K562 (cell line): ENCODE results near the gene CIART. TPM values are rescaled to one million over a fixed set of nuclear protein-coding genes. Genes with fewer than 3 reads are reported as not detected.

Source experiments
- CTCF ChIP-seq, 3 experiments: IDR thresholded peaks in 2 of 3; conservative IDR thresholded peaks in 1 of 3; 2 replicates each; pipeline ENCODE4 v1.5.1; 2011 to 2012; ENCODE audit warnings: low read length in 3 of 3, mild to moderate bottlenecking in 3 of 3, control low read depth in 2 of 3, improper control_type of control experiment in 1 of 3, inconsistent platforms in 1 of 3, low read depth in 1 of 3, mixed read lengths in 1 of 3, moderate library complexity in 1 of 3; ENCODE audit not compliant: insufficient read depth in 2 of 3
- EWSR1 ChIP-seq: fragments of 450-650 bp; IDR thresholded peaks from 2 replicates; pipeline ENCODE4 v1.6.1; 2018; ENCODE audit warnings: borderline replicate concordance, mild to moderate bottlenecking, low read depth, moderate library complexity; ENCODE audit not compliant: partially characterized antibody
- FUS ChIP-seq: fragments of 200-400 bp; formaldehyde crosslinking; optimal IDR thresholded peaks from 2 replicates; pipeline ENCODE3; 2017; ENCODE audit warnings: low read depth, low read length
- GTF3C2 ChIP-seq: IDR thresholded peaks from 3 replicates; pipeline ENCODE4 v1.6.1; 2011; ENCODE audit warnings: borderline replicate concordance, mild to moderate bottlenecking, moderate library complexity; ENCODE audit not compliant: insufficient read length; ENCODE audit errors: extremely low read depth
- HDAC6 ChIP-seq: IDR thresholded peaks from 2 replicates; pipeline ENCODE4 v1.6.1; 2012; ENCODE audit warnings: low read depth, mild to moderate bottlenecking, control low read depth, inconsistent platforms, low read length, moderate library complexity
- HMBOX1 ChIP-seq: sonication (generic); IDR thresholded peaks from 2 replicates; pipeline ENCODE4 v1.6.1; 2016
- JUNB ChIP-seq: fragments of 450-650 bp; formaldehyde crosslinking; conservative IDR thresholded peaks from 2 replicates; pipeline ENCODE4 v1.4.0; 2020; ENCODE audit warnings: mild to moderate bottlenecking
- MYC ChIP-seq, 2 experiments: fragments of 250-450 bp in 1 of 2; sonication (Bioruptor Pico) in 1 of 2; IDR thresholded peaks; 2 replicates each; pipeline versions ENCODE4 v1.5.1 to v1.6.1; 2012 to 2021; ENCODE audit warnings: low read depth in 2 of 2, borderline replicate concordance in 1 of 2, improper control_type of control experiment in 1 of 2, low read length in 1 of 2, mild to moderate bottlenecking in 1 of 2, moderate library complexity in 1 of 2
- NEUROD1 ChIP-seq: fragments of 150-350 bp; IDR thresholded peaks from 2 replicates; pipeline ENCODE4 v1.6.1; 2014; ENCODE audit warnings: borderline replicate concordance, low read length, low read depth; ENCODE audit not compliant: partially characterized antibody
- PRMT5 ChIP-seq: sonication (generic); formaldehyde crosslinking; IDR thresholded peaks from 2 replicates; pipeline ENCODE4 v1.5.0; 2020; ENCODE audit warnings: missing genetic modification reagents
- PTTG1 ChIP-seq: fragments of 450-650 bp; IDR thresholded peaks from 2 replicates; pipeline ENCODE4 v1.6.1; 2016; ENCODE audit warnings: low read depth, mild to moderate bottlenecking, missing genetic modification characterization, missing compliant biosample characterization
- SIN3A ChIP-seq, 2 experiments: fragments of 150-350 bp in 1 of 2; IDR thresholded peaks; 2 replicates each; pipeline ENCODE4 v1.6.1; 2011 to 2016; ENCODE audit warnings: borderline replicate concordance in 2 of 2, low read depth in 2 of 2, low read length in 2 of 2, mild to moderate bottlenecking in 2 of 2, moderate library complexity in 2 of 2; ENCODE audit not compliant: control insufficient read depth in 1 of 2
- SMAD2 ChIP-seq: fragments of 150-350 bp; IDR thresholded peaks from 2 replicates; pipeline ENCODE4 v1.6.1; 2014; ENCODE audit warnings: low read depth, mild to moderate bottlenecking, low read length
- SNRNP70 ChIP-seq: fragments of 200-400 bp; formaldehyde crosslinking; optimal IDR thresholded peaks from 2 replicates; pipeline ENCODE3; 2017; ENCODE audit warnings: low read depth, low read length
- UBTF ChIP-seq, 2 experiments: IDR thresholded peaks; 2 replicates each; pipeline ENCODE4 v1.6.1; 2012; ENCODE audit warnings: improper control_type of control experiment in 2 of 2, low read depth in 2 of 2, low read length in 2 of 2, borderline replicate concordance in 1 of 2
- XRCC3 ChIP-seq: fragments of 450-650 bp; IDR thresholded peaks from 2 replicates; pipeline ENCODE4 v1.6.1; 2017; ENCODE audit warnings: mild to moderate bottlenecking, moderate library complexity
- ZFP36 ChIP-seq: fragments of 150-350 bp; IDR thresholded peaks from 2 replicates; pipeline ENCODE4 v1.6.1; 2018; ENCODE audit warnings: low read length, low read depth; ENCODE audit not compliant: partially characterized antibody
- ZNF12 ChIP-seq: sonication (generic); formaldehyde crosslinking; IDR thresholded peaks from 2 replicates; pipeline ENCODE4 v1.4.0; 2020; ENCODE audit warnings: mild to moderate bottlenecking, missing genetic modification reagents
- ZSCAN29 ChIP-seq: fragments of 450-650 bp; IDR thresholded peaks from 2 replicates; pipeline ENCODE4 v1.6.1; 2017
- polyA plus RNA-seq, 8 experiments: library from polyadenylated mRNA; depleted of rRNA in 4 of 8; stranded (reverse) in 5 of 8; unstranded in 3 of 8; fragments of >200 nt; fragmentation: Nextera tagmentation in 2 of 8; fragmentation: Illumina TruSeq in 1 of 8; extraction: Ambion mirVana in 2 of 8; extraction: Trizol in 1 of 8; gene quantifications; 2 replicates each; pipeline versions ENCODE4 v1.2.1 to v1.2.3, GENCODE V29; 2011 to 2014; ENCODE audit warnings: inconsistent platforms in 1 of 8, missing spikeins in 1 of 8
- total RNA-seq, 7 experiments: library from RNA; depleted of rRNA in 6 of 7; stranded (reverse); fragments of >200 nt in 6 of 7; fragmentation: Illumina TruSeq in 2 of 7; extraction: Trizol in 2 of 7; gene quantifications; 2 replicates each; pipeline versions ENCODE4 v1.2.1 to v1.2.3, GENCODE V29; 2011 to 2021; ENCODE audit warnings: low replicate concordance in 1 of 7

CIART gene
- total and polyA plus RNA-seq, 9 of the 15 experiments (the other 6 are each of a cell fraction or from before 2014, with no cell fraction given), result 0.07 to 0.35 (median 0.19) TPM; not detected in 2

- TF ChIP-seq MYC (IDR thresholded peaks at IDR 0.05; ENCODE audit: low read depth, low read length), result peak; percentile 28; the same call in 1 of the 2 replicates
- TF ChIP-seq MYC (CRISPR knock-in tag; IDR thresholded peaks at IDR 0.05; ENCODE audit: borderline replicate concordance, low read depth), result no peak
- TF ChIP-seq UBTF (IDR thresholded peaks at IDR 0.05; ENCODE audit: borderline replicate concordance in 1 of 2, low read depth in 2 of 2, low read length in 2 of 2), result no peak
- TF ChIP-seq ZSCAN29, result no peak
- TF ChIP-seq NEUROD1, result no peak
- no peak for TF ChIP-seq XRCC3
- no peak for TF ChIP-seq GTF3C2
- no peak for TF ChIP-seq SNRNP70
- TF ChIP-seq EWSR1, result no peak
- TF ChIP-seq PRMT5 (CRISPR knock-in tag), result no peak
- TF ChIP-seq ZNF12, result no peak
- no peak for TF ChIP-seq SMAD2
- no peak for TF ChIP-seq JUNB
- TF ChIP-seq SIN3A (IDR thresholded peaks at IDR 0.05; ENCODE audit: borderline replicate concordance in 2 of 2, control insufficient read depth in 1 of 2, low read depth in 2 of 2, low read length in 2 of 2), result peak in 1 of 2 experiments; percentile 30; a peak in 1 of 4 replicates
- no peak for TF ChIP-seq HMBOX1
- TF ChIP-seq CTCF (IDR thresholded peaks at IDR 0.05 in 2 of 3, conservative IDR thresholded peaks at IDR 0.05 in 1 of 3; ENCODE audit: insufficient read depth in 2 of 3, low read depth in 1 of 3, low read length in 3 of 3), result 0 out of 6 replicates have a peak, but pooled peaks have one; percentile 6 to 12 (median 9)
- TF ChIP-seq FUS, result no peak
- TF ChIP-seq HDAC6, result no peak
- TF ChIP-seq PTTG1, result no peak
- no peak for TF ChIP-seq ZFP36
Observed at GRCh38 chr1:150235294-150235851, 47.0 kb upstream of the CIART start (continued).
